GM13976 (cell line): ENCODE measurements around the gene OSBPL10.
A peak's percentile ranks its signal among the peaks of the same experiment; 100 is the strongest.

Experiments
- DNase-seq: peaks from one replicate; pipeline ENCODE4 v3.0.0; 2012; ENCODE audit warnings: low spot score
- CTCF ChIP-seq: IDR thresholded peaks from 2 replicates; pipeline ENCODE4 v1.5.1; 2012; ENCODE audit warnings: borderline replicate concordance, mild to moderate bottlenecking; ENCODE audit not compliant: insufficient read depth; ENCODE audit errors: extremely low read depth, missing control alignments, control extremely low read depth
- in situ Hi-C: fragments of 300-500 bp; cut with MboI; formaldehyde crosslinking; loops from one replicate; pipeline ENCODE4 v1.12.0; 2022; ENCODE audit warnings: low sequenced_read_pairs, mixed read lengths, inconsistent platforms; ENCODE audit not compliant: unreplicated experiment

OSBPL10 gene

DNA sequence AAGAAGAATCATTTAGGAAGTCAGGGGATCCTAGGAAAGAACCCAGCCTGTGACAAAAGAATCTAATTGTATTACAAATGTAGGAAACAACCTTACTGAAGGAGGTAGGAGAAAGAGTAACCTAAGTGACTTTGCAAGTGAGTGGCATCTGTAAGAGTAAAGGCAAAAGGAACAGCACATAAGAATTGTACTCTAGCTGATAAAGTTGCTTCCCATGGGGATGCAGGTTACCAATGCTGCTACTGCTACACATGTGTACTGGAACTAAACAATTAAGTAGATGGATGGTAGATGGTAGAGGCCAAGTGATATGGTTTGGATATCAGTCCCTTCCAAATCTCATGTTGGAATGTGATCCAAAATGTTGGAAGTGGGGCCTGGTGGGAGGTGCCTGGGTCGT lies 60.8 kb downstream of the OSBPL10 start:
- no peak for DNase-seq
- in situ Hi-C loops = no loop called here
- TF ChIP-seq CTCF = no peak

DNA sequence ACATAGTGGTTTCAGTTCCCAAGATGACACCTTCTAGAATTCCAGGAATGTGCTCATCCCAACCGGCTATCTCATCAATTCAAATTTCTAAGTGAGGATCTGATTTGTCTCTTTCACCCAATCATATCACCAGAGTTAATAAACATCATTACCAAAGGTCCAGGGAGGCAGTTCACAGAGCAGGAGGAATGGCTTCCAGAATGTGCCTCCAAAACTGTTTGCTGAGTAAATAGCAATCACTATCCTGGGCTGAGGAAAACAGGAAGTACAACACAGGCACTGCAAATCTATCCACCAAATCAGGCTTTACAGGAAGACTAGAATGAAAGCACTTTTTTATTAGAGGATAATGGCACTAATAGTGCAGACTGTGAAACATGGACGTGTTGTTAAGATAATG lies 61.5 kb downstream of the OSBPL10 start:
- TF ChIP-seq CTCF = no peak
- no peak for DNase-seq
- in situ Hi-C loops = no loop called here

DNA sequence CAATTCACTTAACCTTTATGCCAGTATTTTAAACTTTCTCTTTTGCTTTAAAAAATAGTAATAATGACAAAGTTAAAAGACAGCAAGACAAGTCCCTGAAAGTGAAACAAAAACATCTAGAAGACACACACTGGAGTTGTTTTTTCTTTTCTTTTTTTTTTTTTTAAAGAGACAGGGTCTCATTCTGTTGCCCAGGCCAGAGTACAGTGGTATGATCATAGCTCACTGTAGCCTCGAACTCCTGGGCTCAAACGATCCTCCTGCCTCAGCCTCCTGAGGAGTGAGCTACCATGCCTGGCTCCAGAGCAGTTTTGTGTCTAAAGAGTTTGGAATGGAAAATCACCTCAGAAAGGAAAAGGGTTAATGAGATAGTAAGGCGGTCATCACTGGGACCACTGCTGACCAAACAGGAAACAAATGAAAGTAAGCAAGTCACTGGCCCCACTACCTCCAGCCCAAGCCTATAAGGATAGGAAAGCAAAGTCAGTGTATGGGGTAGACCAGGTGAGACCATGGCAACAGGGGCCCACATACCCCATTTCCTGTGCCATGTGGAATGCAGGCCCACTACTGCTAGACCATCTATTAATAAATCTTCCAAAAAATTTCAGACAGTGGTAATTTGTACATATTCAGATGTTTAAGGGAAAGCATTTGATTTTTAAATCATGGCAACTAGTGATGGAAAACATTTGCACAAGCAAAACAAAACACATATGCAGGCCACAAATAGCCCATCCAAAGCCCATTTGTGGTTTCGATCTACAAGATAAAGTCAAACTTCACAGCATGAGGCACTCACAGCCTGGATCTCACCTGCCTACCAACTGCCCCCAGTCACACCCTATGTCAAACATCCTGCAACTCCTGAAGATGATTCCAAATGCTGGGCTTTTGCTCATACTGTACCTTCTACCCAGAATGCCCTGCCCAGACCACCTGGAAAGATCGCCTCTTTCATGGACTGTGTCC lies 62.6 kb downstream of the OSBPL10 start:
- no peak for TF ChIP-seq CTCF
- in situ Hi-C loops = no loop called here
- peak; percentile 59 for DNase-seq

GRCh38 chr3:31917303-31918005 lies 63.6 kb downstream of the OSBPL10 start:
- no peak for TF ChIP-seq CTCF
- in situ Hi-C loops = no loop called here
- no peak for DNase-seq

DNA sequence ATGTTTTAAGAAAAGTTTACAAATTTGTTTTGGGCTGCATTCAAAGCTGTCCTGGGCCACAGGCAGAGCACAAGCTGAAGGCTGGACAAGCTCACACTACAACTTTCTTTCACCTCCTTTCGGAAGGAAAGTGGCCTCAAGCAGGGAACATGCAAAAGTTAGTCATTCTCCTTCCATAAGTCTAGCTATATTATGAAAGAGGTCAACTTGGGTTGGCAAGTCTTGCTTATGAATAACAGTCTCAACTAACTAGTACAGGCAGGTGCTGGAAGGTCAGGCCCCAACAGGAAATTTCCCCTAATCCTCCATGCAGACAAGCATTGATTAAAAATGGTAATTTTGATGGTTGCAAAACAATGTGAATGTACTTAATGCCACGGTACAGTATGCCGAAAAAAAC lies 69.4 kb downstream of the OSBPL10 start:
- no peak for DNase-seq
- in situ Hi-C loops = no loop called here
- no peak for TF ChIP-seq CTCF

- DNase-seq = no peak
- no peak for TF ChIP-seq CTCF
- in situ Hi-C loops = no loop called here
Measured at GRCh38 chr3:31911124-31911523, 69.9 kb downstream of the OSBPL10 start.
